A172 (cell line): ENCODE measurements around the gene PGA3. TPM values are rescaled to one million over a fixed set of nuclear protein-coding genes. Genes with fewer than 3 reads are reported as not detected.
A peak's percentile ranks its signal among the peaks of the same experiment; 100 is the strongest.
"Not testable (repeated sequence)": the region's sequence is repeated elsewhere in the genome, so short reads cannot be mapped to it uniquely, and the experiment has no call there.

Source experiments
- DNase-seq: peaks from one replicate; pipeline ENCODE4 v3.0.0-alpha.2; 2015; ENCODE audit warnings: low spot score
- total RNA-seq: library from RNA; depleted of rRNA; stranded (reverse); fragments of >200 nt; shearing (Covaris generic); gene quantifications from 2 replicates; pipeline ENCODE4 v1.2.3, GENCODE V29; 2014; rRNA removed

The PGA3 gene
- total RNA-seq, result not detected in 2 replicates

GRCh38 chr11:61202950-61203746 is at the start of gene PGA3:
Gene PGA3 (plus strand): TSS chr11:61203515. CDS start chr11:61203565, 50 bp downstream.
- DNase-seq, result not testable (repeated sequence)

DNA sequence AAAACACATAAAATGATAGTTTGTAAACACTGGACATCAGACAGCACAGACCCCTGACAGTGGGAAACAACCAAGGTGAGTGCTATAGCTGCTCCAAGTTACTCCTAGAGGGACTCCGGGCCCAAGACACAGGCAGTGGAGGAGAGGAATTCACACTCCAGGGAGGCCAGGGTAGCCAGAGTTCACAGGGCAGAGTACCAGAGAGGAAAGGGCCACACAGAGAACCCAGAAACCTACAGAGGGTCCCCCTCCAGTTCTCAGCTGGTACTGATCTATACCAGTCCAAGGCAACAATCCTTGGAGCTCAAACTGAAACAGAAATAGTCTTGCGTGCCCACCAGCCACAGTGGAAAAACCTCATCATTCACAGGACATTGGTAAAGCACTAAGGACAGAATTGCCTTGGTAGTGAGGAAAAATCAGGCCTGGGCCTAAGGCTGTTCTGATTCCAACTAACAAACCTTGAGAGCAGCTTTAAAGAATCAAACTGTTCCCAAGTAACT is 49.7 kb upstream of the PGA3 start:
- DNase-seq, result no peak

- DNase-seq, result no peak
Observed at GRCh38 chr11:61154528-61154927, 48.8 kb upstream of the PGA3 start.

DNA sequence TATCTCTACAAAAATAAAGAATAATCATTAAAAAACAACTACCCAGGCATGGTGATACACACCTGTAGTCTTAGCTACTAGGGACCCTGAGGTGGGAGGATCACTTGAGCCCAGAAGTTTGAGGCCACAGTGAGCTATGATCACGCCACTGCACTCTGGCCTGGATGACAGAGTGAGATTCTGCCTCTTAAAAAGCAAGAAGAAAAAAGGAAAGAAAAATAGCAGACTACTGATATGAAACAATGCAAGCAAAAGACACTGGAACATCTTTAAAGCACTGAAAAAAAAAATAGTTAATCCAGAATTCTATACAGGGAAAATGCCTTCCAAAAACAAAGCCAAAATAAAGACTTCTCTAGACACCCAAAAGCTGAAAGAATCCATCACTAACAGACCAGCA is 48.0 kb upstream of the PGA3 start:
- no peak for DNase-seq

- no peak for DNase-seq
Observed at GRCh38 chr11:61155741-61156140, 47.6 kb upstream of the PGA3 start.

DNA sequence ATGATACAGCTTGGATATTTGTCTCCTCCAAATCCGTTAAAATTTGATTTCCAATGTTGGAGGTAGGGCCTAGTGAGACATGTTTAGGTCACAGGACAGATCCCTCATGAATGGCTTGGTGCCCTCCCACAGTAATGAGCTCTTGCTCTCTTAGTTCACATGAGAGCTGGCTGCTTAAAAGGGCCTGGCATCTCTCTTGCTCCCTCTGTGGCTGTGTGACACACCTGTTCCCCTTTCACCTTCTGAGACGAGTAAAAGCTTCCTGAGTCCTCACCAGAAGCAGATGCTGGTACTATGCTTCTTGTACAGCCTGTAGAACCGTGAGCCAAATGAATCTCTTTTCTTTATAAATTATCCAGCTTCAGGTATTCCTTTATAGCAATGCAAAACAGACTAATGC is 45.6 kb upstream of the PGA3 start:
- DNase-seq, result no peak

DNA sequence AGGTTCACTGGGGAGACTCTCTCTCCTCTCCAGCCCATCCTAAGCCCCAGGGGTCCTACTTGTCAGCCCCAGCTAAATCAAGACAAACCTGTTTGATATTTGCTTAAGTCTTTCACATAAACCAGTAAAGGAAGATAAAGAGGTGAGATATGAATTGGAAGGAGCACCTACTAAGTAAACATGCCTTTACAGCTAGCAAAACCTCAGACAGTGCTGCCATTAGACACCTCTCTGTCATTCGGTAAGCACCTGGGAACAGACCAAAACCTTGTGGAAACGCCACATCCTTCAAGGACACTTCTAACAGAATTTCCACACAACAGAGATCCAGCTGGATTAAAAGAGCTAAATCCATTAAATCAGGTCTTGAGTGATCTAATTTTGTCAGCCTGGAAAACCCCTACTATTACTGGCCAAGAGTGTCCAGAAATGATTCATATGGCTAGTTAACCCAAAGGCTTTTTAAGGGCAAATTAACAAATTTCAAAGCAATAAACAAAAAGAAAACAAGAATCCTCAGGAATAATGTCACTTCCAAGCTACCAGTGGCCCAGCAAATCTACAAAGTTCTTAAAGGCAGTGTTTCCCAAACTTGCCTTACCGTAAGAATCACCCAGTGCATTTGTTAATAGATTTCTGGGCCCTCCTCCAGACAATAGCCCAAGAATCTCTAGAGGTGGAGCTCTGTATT is 44.5 kb upstream of the PGA3 start:
- peak; percentile 73 for DNase-seq

DNA sequence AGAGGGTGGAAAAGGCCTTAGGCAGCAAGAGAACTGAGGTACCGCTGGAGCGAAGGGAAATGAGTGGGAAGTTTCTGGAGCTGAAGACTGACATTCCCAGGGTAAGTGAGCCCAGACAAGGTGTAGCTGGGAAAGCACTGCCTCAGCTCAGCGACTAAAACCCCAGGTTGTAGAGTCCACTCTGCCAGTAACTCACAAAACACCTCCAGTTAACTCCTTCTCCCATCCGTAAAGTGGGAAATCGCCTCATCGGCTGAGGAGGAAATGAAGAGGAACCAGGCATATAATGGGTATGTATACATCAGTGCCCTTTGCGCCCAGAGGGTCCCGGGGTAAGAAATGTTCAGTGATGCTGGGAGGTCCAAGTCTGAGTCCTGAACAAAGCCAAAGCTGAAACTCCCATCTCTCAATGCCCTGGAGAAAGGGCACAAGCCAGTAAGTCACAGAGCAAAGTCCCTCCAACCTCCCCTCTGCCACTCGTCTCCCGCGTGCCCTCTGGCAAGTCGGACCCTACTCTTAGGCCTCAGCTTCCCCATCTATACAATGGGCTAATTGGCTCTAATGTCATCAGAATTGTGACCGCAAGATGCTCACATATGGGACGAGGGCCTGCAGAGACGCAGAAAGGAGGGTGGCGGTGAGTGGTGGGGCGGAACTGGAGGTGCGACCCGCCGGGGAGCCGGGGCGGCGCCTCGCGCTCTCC is 42.7 kb upstream of the PGA3 start:
- DNase-seq, result no peak

DNA sequence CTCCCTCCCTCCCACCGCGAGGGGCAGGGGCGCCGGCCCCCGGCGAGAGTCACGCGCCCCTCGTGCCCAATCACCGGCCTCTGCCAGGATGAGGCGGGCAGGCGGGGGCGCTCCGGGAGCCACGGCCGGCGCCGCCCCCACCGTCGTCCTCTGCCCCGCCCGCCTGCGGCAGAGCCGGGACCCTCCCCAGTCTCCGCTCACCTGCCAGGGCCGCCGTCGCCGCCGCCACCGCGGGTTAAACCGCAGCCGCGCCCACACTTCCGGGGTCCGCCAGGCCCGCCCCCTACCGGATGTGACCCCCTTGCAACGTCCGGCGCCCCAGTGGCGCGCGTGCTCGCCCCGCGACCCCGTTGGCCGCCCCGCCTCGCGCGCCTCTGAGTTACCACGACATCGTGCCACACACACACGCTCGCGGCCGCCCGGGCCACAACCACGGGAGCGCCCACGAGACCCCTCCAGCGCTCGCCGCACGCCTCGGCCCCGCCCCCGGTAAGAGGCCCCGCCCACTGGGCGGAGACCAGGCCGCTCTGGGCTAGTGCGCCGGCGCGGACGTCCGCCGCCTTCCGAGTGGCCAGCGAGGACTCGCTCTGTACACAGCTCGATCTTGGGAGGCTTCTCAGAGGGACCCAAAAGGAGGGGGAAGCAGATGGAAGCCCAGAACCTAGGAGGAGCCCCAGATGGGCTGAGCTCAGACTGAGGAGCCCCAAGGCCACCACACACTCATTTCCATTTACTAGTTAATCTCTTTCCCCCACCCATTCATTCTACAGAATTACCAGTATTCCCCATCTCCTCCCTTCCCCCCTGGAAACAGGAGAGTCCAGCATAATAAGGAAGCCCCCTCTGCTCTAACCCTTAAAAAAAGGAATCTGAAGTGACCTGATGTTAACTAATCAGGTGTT is 41.9 kb upstream of the PGA3 start, which contains the start of gene VPS37C:
Gene VPS37C, minus strand, starts transcription at position 237 of the 902 bp plus-strand sequence. CDS start 22,597 bp downstream, outside the sequence.
- peak; percentile 69 for DNase-seq

DNA sequence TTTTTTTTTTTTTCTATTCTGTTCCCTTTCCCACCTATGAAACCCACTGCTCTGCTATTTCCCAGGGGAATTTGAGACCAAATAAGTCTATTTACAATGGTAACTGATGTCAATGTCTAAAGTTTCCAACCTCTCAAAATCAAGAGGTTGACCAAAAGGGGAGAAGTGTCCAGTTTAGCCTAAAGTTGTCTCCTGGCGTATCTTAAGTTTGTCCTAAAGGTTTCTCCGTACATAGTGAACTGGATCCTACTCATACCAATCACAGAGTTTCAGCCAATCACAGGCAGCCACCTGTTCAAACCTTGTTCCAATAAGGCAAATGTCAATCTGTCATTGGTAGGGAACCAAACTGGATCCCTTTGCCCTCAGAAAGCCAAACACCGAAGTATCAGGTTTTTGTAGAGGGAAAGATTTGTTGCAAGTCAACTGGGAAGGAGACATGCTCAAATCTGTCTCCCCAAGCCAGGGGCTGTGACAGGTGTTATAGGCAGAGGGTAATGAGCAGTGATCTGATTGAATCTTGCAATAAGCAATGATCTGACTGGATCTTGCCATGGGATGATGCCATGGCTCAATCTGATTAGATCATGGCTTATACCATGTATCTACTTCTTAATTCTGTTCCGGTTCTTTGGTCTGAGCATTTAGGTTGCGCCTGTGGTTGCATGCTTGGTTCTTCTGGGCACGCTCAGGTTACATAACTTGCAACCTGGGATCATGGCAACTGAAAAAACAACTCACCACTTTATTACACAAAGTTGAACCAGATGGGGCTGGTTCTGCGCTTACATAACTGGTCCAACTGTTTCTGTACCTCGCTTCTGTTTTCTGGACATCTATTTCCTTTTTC is 41.0 kb upstream of the PGA3 start:
- peak; percentile 44 for DNase-seq

DNA sequence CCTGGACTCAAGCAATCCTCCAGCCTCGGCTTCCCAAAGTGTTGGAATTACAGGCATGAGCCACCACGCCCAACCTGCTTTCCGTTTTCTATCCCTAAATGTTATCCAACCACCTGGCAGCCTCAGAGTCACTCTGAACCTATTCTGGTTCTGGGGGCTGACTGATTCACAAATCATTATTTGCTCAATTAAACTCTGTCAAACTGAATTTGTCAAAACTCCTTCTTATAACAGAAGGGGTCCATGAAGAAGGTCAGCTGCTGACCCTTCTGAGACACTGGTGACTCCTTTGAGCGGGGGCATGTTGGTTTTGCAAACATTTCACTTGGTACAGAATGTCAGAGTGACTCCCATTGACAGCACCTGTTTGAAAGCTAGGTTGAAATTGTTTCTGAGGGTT is 40.3 kb upstream of the PGA3 start:
- no peak for DNase-seq

DNA sequence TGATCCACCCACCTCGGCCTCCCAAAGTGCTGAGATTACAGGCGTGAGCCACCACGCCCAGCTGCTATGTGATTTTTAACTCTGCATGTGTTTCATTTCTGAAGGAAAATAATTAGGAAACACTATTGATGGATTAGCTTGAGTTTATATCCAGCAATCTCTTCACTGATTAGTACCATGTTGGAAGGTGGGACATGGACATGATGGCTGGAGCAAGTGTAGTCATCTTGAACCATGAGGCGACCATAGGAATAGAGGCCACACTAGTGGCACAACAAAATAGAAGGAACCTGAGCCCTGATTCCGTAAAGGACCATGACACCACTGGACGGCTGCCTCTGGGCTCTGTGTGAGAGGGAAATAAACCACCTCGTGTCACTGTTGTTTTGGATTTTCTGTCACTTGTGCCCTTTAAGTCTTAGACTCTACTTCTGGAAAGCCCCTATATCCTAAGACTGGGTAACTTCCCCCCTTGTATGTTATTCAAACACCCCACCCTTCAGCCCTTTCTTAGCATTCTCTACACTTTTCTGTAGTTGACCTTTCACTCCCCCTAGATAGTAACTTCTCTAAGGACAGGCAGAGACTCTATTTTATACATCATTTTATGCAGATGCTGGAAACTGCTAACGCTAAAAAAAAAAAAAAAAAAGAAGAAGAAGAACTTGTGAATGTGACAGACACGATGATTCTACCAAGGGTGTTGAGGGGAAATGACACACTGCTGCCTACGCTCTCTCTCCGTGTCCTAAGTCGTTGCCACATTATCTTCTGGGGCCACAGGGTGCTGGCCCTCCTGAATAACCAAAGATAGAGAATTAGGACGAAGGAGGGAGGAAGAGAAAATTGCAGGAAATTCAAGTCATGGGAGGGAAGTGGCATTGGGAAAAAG is 39.4 kb upstream of the PGA3 start:
- no peak for DNase-seq

DNA sequence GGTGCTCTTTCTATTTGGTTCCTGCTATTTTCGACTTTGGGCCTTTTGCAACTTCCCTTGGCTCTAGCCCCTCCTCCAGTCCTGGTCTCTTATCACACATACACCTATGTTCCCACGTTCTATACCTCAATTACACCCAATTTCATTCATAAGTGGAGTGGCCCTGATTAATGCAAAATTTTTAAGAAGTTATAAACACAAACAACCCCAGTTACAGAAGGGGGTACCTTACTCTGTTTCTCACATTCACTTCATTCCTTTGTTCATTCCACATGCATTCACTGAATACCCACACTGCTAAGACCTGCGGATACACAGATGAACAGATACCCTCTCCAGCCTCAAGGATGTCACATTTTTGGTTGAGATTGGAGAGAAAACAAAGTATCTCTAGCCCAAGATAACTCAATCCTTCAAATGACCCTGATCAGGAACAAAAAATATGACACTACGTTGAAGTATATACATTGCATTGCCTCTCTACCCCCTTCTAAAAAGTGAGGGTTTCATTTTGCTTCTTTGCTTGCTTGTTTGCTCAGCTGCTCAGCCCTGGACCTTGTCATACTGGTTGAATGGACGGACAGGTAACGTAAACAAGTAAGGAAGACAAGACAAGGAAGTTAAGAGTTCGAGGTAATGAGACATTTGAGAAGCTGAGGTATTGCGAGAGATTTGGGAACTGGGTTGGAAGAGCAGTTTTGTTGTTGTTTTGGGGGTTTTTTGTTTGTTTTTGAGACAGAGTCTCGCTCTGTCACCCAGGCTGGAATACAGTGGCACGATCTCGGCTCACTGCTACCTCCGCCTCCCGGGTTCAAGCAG is 38.5 kb upstream of the PGA3 start:
- DNase-seq, result no peak

DNA sequence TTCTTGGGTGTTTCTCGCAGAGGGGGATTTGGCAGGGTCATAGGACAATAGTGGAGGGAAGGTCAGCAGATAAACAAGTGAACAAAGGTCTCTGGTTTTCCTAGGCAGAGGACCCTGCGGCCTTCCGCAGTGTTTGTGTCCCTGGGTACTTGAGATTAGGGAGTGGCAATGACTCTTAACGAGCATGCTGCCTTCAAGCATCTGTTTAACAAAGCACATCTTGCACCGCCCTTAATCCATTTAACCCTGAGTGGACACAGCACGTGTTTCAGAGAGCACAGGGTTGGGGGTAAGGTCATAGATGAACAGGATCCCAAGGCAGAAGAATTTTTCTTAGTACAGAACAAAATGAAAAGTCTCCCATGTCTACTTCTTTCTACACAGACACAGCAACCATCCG is 37.5 kb upstream of the PGA3 start:
- not testable (repeated sequence) for DNase-seq

DNA sequence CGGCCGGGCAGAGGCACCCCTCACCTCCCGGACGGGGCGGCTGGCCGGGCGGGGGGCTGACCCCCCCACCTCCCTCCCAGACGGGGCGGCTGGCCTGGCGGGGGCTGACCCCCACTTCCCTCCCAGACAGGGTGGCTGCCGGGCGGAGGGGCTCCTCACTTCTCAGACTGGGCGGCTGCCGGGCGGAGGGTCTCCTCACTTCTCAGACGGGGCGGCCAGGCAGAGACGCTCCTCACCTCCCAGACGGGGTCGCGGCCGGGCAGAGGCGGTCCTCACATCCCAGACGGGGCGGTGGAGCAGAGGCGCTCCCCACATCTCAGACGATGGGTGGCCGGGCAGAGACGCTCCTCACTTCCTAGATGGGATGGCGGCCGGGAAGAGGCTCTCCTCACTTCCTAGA is 37.0 kb upstream of the PGA3 start:
- not testable (repeated sequence) for DNase-seq

DNA sequence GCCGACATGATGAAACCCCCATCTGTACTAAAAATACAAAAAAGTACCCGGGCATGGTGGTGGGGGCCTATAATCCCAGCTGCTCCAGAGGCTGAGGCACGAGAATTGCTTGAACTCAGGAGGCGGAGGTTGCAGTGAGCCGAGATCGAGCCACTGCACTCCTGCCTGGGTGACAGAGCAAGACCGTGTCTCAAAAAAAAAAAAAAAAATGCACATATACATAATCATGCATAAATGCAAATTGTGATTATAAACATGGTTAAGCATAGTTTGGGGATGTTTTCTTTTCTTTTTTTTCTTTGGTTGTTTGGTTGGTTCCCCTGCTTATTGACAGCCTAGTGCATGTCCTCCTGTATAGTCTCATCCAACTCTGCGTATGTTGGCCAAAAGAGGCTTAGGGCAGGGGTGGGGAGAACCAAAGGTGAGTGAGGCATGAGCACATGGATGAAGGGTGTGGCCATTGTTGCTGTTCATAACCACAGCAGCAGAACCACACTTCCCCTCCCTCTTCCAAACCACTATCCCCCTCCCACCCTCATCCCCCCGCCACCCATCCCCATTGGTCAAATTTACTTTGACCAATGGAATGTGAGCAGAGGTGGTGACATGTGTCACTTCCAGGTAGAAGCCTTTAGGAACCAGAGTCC is 35.1 kb upstream of the PGA3 start:
- no peak for DNase-seq

GRCh38 chr11:61168800-61169199 is 34.5 kb upstream of the PGA3 start:
- no peak for DNase-seq

DNA sequence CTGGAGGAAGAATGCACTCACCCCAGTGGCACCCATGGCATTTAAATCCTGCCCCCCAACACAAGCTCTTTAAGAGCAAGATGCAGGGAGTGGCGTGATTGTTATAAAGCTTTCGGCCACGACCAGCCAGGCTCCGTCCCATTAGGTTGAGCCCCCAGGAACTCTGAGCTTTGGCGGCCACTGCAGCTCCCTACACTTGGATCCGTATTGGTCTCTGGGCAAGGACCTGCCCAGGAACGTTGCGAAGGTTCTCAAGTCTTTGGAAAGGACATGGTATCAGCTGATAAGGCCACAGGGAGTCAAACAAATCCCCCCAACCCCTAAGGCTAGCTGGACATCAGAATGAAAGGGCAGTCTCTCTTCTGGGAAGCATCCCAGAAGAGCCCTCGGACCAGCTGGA is 32.7 kb upstream of the PGA3 start:
- DNase-seq, result no peak
